Measurements from ENCODE around the gene VSIG4. TPM values are rescaled to one million over a fixed set of nuclear protein-coding genes. Genes with fewer than 3 reads are reported as not detected.

VSIG4 gene
- total RNA-seq, 2 donors from 2014 or later = 14.8 to 38.9 TPM

GRCh38 chrX:66042307-66043077, 2.6 kb upstream of the VSIG4 start:
- Histone ChIP-seq H3K4me1 (no peaks in the 10 kb centered on the region), H3K27me3 (no peaks in the 10 kb centered on the region), H3K27ac (no peak overlapping the region), H3K4me3 (no peak overlapping the region), H3K36me3 (replicated peaks in 1 of 2; ENCODE audit: insufficient read depth in 1 of 2, low read depth in 2 of 2) (no peaks in the 10 kb centered on the region), H3K9me3 (no peaks in the 10 kb centered on the region)
- TF ChIP-seq CTCF (IDR thresholded peaks at IDR 0.05) (no peak), POLR2A (IDR thresholded peaks at IDR 0.05) (no peak)
- WGBS, 2 donors = 29 to 45% methylated on average over 3 of the region's 3 CpGs
- ATAC-seq = no peak
- no peak for DNase-seq
- intact Hi-C loops (cut with DNase I) = no loop called here

GRCh38 chrX:66038115-66038514, 1.8 kb downstream of the VSIG4 start:
- no peaks in the 10 kb centered on the region for H3K36me3 ChIP-seq (replicated peaks in 1 of 2; ENCODE audit: insufficient read depth in 1 of 2, low read depth in 2 of 2)
- no peaks in the 10 kb centered on the region for H3K4me1 ChIP-seq
- DNase-seq = no peak
- TF ChIP-seq CTCF (IDR thresholded peaks at IDR 0.05) (no peak), POLR2A (IDR thresholded peaks at IDR 0.05) (no peak)
- WGBS, 2 donors = 86 to 88% methylated on average over 1 of the region's 1 CpG
- H3K4me3 ChIP-seq = no peak overlapping the region
- no peaks in the 10 kb centered on the region for H3K9me3 ChIP-seq
- peak overlapping the region in 1 of 4 donors; percentile 11 for H3K27ac ChIP-seq
- no peaks in the 10 kb centered on the region for H3K27me3 ChIP-seq
- intact Hi-C loops (cut with DNase I) = no loop called here
- no peak for ATAC-seq

- intact Hi-C loops (cut with DNase I) = no loop called here
- no peak for DNase-seq
- no peaks in the 10 kb centered on the region for H3K4me1 ChIP-seq
- no peaks in the 10 kb centered on the region for H3K9me3 ChIP-seq
- H3K36me3 ChIP-seq (replicated peaks in 1 of 2; ENCODE audit: insufficient read depth in 1 of 2, low read depth in 2 of 2) = no peaks in the 10 kb centered on the region
- WGBS, 2 donors = 100% methylated on average over 1 of the region's 1 CpG
- no peak for ATAC-seq
- H3K4me3 ChIP-seq = no peak overlapping the region
- TF ChIP-seq CTCF (IDR thresholded peaks at IDR 0.05) (no peak), POLR2A (IDR thresholded peaks at IDR 0.05) (no peak)
- no peaks in the 10 kb centered on the region for H3K27me3 ChIP-seq
- H3K27ac ChIP-seq = no peak overlapping the region
Observed at GRCh38 chrX:66036231-66036630, 3.6 kb downstream of the VSIG4 start.

GRCh38 chrX:66035667-66036066, 4.2 kb downstream of the VSIG4 start:
- TF ChIP-seq POLR2A (IDR thresholded peaks at IDR 0.05) = no peak
- no peak for TF ChIP-seq CTCF (IDR thresholded peaks at IDR 0.05)
- no peaks in the 10 kb centered on the region for H3K9me3 ChIP-seq
- no peak for DNase-seq
- no peak overlapping the region for H3K27ac ChIP-seq
- no peaks in the 10 kb centered on the region for H3K36me3 ChIP-seq (replicated peaks in 1 of 2; ENCODE audit: insufficient read depth in 1 of 2, low read depth in 2 of 2)
- H3K27me3 ChIP-seq = no peaks in the 10 kb centered on the region
- H3K4me3 ChIP-seq = no peak overlapping the region
- intact Hi-C loops (cut with DNase I) = no loop called here
- no peak for ATAC-seq
- no peaks in the 10 kb centered on the region for H3K4me1 ChIP-seq

Data from body of pancreas (tissue), 4 donors.